Fibroblast of villous mesenchyme (primary cell): ENCODE data around the gene MANBA. TPM values are rescaled to one million over a fixed set of nuclear protein-coding genes. Genes with fewer than 3 reads are reported as not detected.

Source experiments
- DNase-seq: peaks from one replicate; pipeline ENCODE4 v3.0.0-alpha.2; 2010; ENCODE audit warnings: low read depth
- H3K4me3 ChIP-seq: 2 replicates; pipeline ENCODE4 v1.5.1; 2011; ENCODE audit warnings: low read depth, mild to moderate bottlenecking, low read length
- CTCF ChIP-seq: IDR thresholded peaks from 2 replicates; pipeline ENCODE4 v1.5.1; 2012; ENCODE audit warnings: low read depth, mild to moderate bottlenecking, low read length; ENCODE audit not compliant: insufficient read depth
- total RNA-seq: library from RNA; depleted of rRNA; stranded (reverse); fragments of >200 nt; gene quantifications from 2 replicates; pipeline ENCODE4 v1.2.3, GENCODE V29; 2012

The MANBA gene
- total RNA-seq, 1 donor: 53.5 TPM

DNA sequence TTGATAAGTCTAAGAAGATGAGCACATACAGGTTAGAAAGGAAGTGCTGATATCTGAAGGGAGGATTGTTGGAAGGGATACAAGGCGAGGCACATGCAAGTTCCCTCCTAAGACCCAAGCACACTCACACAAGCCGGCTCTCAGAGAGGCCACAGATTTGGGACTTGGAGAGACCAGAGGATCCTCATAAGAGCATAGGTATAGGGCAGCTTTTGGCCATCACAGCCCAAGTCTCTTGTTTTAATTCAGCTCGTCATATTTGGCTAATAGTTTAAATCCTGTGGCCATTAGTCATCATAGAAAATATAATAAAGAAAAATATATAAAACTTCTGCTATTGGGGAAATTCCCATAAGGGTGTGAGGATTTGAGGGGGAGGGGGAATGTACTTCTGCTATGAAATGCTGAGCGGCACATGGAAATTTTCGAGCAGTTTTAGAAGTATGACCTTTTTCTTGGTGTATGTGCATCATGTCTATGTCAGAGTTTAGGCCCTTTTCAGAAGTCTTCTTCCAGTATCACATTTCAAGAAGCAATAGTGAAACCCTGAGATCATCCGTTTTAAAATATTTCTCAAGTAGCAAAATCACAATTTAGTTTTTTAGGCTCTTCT, 161.9 kb downstream of the MANBA start:
- no peak for DNase-seq
- no peak for TF ChIP-seq CTCF
- no peak overlapping the region for H3K4me3 ChIP-seq

GRCh38 chr4:102598086-102598761, 162.5 kb downstream of the MANBA start:
- no peak overlapping the region for H3K4me3 ChIP-seq
- peak; percentile 45 for DNase-seq
- no peak for TF ChIP-seq CTCF

DNA sequence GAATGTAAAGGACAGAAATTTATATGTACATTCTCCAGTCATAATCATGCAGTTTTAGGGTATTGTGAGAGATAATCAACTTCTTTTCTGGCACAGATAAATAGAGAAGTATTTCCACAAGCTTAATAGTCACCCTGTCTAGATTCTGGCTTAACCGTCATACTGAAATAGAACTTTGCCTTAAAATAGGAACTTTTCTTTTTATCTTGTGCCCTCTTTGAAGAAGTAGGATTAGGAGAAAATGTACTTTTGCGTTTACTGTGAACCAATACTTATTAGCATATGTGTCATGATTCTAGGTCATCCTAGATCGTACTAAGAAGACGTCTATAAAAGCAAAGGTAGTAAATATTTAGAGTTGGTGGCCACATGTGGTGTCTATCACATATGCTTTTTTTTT, 164.2 kb downstream of the MANBA start:
- DNase-seq: no peak
- no peak for TF ChIP-seq CTCF
- no peak overlapping the region for H3K4me3 ChIP-seq

DNA sequence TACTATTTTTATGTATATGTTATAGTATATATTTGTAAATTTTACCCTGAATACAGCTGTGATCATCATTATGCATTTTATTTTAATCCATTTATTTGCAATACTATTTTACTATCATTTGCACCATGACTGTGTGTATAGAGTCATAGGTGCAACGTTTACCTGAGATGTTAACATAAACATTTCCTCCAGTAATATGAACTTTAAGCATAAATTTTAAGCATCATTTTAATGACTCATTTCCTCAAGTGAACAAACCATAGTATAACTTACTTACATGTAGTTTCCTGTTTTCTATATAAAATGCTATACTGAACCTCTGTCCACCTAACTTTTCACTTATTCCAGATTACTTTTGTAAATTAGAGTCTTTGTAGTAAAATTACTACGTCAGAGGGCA, 166.8 kb downstream of the MANBA start:
- no peak overlapping the region for H3K4me3 ChIP-seq
- no peak for DNase-seq
- no peak for TF ChIP-seq CTCF

GRCh38 chr4:102593147-102593546, 167.6 kb downstream of the MANBA start:
- no peak for TF ChIP-seq CTCF
- no peak overlapping the region for H3K4me3 ChIP-seq
- no peak for DNase-seq

- no peak for DNase-seq
Measured at GRCh38 chr4:102592256-102592655, 168.5 kb downstream of the MANBA start.

More at GRCh38 chr4:102592256-102592655, 168.5 kb downstream of the MANBA start:
- no peak for TF ChIP-seq CTCF
- no peak overlapping the region for H3K4me3 ChIP-seq
